Transverse colon (tissue), 4 donors: ENCODE results near the gene RGL4. TPM values are rescaled to one million over a fixed set of nuclear protein-coding genes. Genes with fewer than 3 reads are reported as not detected.
"Not testable (repeated sequence)": the region's sequence is repeated elsewhere in the genome, so short reads cannot be mapped to it uniquely, and the experiment has no call there.

Experiments used
- DNase-seq: peaks from one replicate; pipeline ENCODE4 v3.0.0-alpha.2; 2019
- H3K27ac ChIP-seq, 4 donors: fragments of 200-600 bp; sonication (generic); 2 replicates each; pipeline ENCODE4 v1.5.1; 2016 to 2018; ENCODE audit warnings: inconsistent platforms in 4 of 4
- H3K27me3 ChIP-seq: fragments of 200-600 bp; sonication (generic); 2 replicates; pipeline ENCODE4 v1.5.1; 2017; ENCODE audit warnings: inconsistent platforms
- H3K36me3 ChIP-seq, 4 donors: fragments of 200-600 bp; sonication (generic); 2 replicates each; pipeline ENCODE4 v1.5.1; 2017 to 2019; ENCODE audit warnings: inconsistent platforms in 4 of 4
- H3K4me1 ChIP-seq, 4 donors: fragments of 200-600 bp; sonication (generic); 2 replicates each; pipeline ENCODE4 v1.5.1; 2017 to 2020; ENCODE audit warnings: inconsistent platforms in 4 of 4
- H3K4me3 ChIP-seq, 4 donors: fragments of 200-600 bp; sonication (generic); 1 replicate in 1 of 4; 2 replicates in 3 of 4; pipeline versions ENCODE4 v1.5.1 to v1.6.1; 2017 to 2019; ENCODE audit warnings: inconsistent platforms in 4 of 4
- H3K9me3 ChIP-seq, 2 donors: fragments of 200-600 bp; sonication (generic); 2 replicates each; pipeline ENCODE4 v1.5.1; 2017 to 2019; ENCODE audit warnings: inconsistent platforms in 2 of 2
- CTCF ChIP-seq, 5 experiments: fragments of 200-600 bp in 3 of 5; fragments of 450-650 bp in 2 of 5; sonication (generic) in 3 of 5; IDR thresholded peaks; 1 replicate in 2 of 5; 2 replicates in 3 of 5; pipeline ENCODE4 v1.5.1; 2016 to 2017; ENCODE audit warnings: antibody characterized with exemption in 5 of 5, inconsistent platforms in 3 of 5, mild to moderate bottlenecking in 2 of 5, moderate library complexity in 1 of 5
- EP300 ChIP-seq: sonication (generic); formaldehyde crosslinking; IDR thresholded peaks from one replicate; pipeline ENCODE4 v1.6.1; 2017; ENCODE audit warnings: antibody characterized with exemption, low read depth
- POLR2A ChIP-seq: fragments of 450-650 bp; IDR thresholded peaks from one replicate; pipeline ENCODE4 v1.6.1; 2016; ENCODE audit warnings: antibody characterized with exemption, mild to moderate bottlenecking, moderate library complexity
- POLR2AphosphoS5 ChIP-seq, 3 donors: sonication (generic); formaldehyde crosslinking; IDR thresholded peaks; one replicate each; pipeline ENCODE4 v1.6.1; 2016; ENCODE audit warnings: antibody characterized with exemption in 3 of 3
- WGBS, 2 donors: methylation state at CpG; one replicate each; pipeline ENCODE4 v1.1.5; 2018; ENCODE audit warnings: low coverage in 1 of 2; 5-methylcytosine and 5-hydroxymethylcytosine counted together
- in situ Hi-C, 4 donors: fragments of 200-750 bp; cut with MboI; loops; one replicate each; pipeline versions ENCODE4 v1.15.0 to v1.15.1; 2017; ENCODE audit warnings: low sequenced_read_pairs in 3 of 4, low pct_ligation_motif_present in 1 of 4, low pct_unique_long_range_greater_than_20kb in 1 of 4
- intact Hi-C: fragments of 100-400 bp; cut with DNase I; formaldehyde crosslinking; loops from one replicate; pipeline ENCODE4 v1.15.1; 2023; ENCODE audit warnings: low total_unique reads
- total RNA-seq, 4 donors: library from RNA; depleted of rRNA; stranded (reverse); fragments of >200 nt; gene quantifications; one replicate each; pipeline ENCODE4 v1.1.0, GENCODE V29; 2016

Gene RGL4
- total RNA-seq, 4 donors from 2014 or later: 0.82 to 1.1 TPM; not detected in 2

GRCh38 chr22:23652286-23652685 lies 38.5 kb upstream of the RGL4 start:
- Histone ChIP-seq H3K27me3 (no peaks in the 10 kb centered on the region), H3K4me1 (no peaks in the 10 kb centered on the region), H3K4me3 (no peak overlapping the region), H3K27ac (no peak overlapping the region), H3K36me3 (no peaks in the 10 kb centered on the region), H3K9me3 (no peaks in the 10 kb centered on the region)
- intact Hi-C loops: no loop called here
- in situ Hi-C loops: no loop called here
- no peak for TF ChIP-seq POLR2A
- no peak for TF ChIP-seq EP300
- no peak for TF ChIP-seq CTCF (IDR thresholded peaks at IDR 0.05)
- no peak for TF ChIP-seq POLR2AphosphoS5 (IDR thresholded peaks at IDR 0.05)
- DNase-seq: no peak
- WGBS, 2 donors: 98% methylated on average over 7 of the region's 7 CpGs; no CpG with 5 or more reads in 1 of the 2 donors

DNA sequence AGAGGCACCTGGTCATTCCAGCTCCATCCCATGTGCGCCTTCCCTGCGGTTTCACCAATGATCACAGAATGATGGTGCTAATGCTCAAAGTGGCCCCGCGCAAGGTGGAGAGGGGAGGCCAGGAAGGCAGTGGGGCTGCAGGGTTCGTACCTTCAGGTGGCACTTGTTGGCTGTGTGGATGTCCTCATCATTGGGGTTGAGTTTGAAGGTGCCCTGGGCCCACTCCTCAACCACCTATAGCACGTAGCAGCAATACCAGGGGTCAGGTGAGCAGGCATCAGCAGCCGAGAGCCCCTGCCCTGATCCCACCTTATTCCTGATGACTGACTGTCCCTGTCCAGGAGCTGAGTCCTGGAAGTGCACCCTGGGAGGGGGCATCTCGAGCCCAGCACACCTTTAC lies 38.1 kb upstream of the RGL4 start:
- Histone ChIP-seq H3K36me3 (no peaks in the 10 kb centered on the region), H3K27ac (no peak overlapping the region), H3K4me3 (no peak overlapping the region), H3K9me3 (no peaks in the 10 kb centered on the region), H3K27me3 (no peaks in the 10 kb centered on the region), H3K4me1 (no peaks in the 10 kb centered on the region)
- intact Hi-C loops: no loop called here
- TF ChIP-seq EP300 (no peak), POLR2AphosphoS5 (IDR thresholded peaks at IDR 0.05) (no peak), POLR2A (no peak), CTCF (IDR thresholded peaks at IDR 0.05) (no peak)
- DNase-seq: no peak
- 81% methylated on average over 8 of the region's 8 CpGs; no CpG with 5 or more reads in 1 of the 2 donors for WGBS, 2 donors
- in situ Hi-C loops: no loop called here

- in situ Hi-C loops: no loop called here
Observed at GRCh38 chr22:23655891-23656475, 34.8 kb upstream of the RGL4 start.

GRCh38 chr22:23657727-23658126 lies 33.1 kb upstream of the RGL4 start:
- DNase-seq: no peak
- intact Hi-C loops: no loop called here
- Histone ChIP-seq H3K9me3 (no peaks in the 10 kb centered on the region), H3K27me3 (no peaks in the 10 kb centered on the region), H3K36me3 (peaks cover 0 to 6% (median 2%) of the 10 kb centered on the region in 4 donors), H3K4me1 (no peaks in the 10 kb centered on the region), H3K27ac (no peak overlapping the region), H3K4me3 (no peak overlapping the region)
- WGBS, 2 donors: 87 to 90% methylated on average over 2 to 5 of the region's 5 CpGs
- TF ChIP-seq EP300: no peak
- TF ChIP-seq POLR2AphosphoS5 (IDR thresholded peaks at IDR 0.05): no peak
- TF ChIP-seq CTCF (IDR thresholded peaks at IDR 0.05): no peak
- no peak for TF ChIP-seq POLR2A
- in situ Hi-C loops: no loop called here

More at GRCh38 chr22:23655891-23656475, 34.8 kb upstream of the RGL4 start:
- no peaks in the 10 kb centered on the region for H3K27me3 ChIP-seq
- peaks cover 0 to 6% (median 2%) of the 10 kb centered on the region in 4 donors for H3K36me3 ChIP-seq
- no peaks in the 10 kb centered on the region for H3K9me3 ChIP-seq
- no peak overlapping the region for H3K27ac ChIP-seq
- intact Hi-C loops: no loop called here
- WGBS, 2 donors: 87% methylated on average over 6 of the region's 6 CpGs; no CpG with 5 or more reads in 1 of the 2 donors
- no peak for DNase-seq
- H3K4me1 ChIP-seq: no peaks in the 10 kb centered on the region
- TF ChIP-seq POLR2AphosphoS5 (IDR thresholded peaks at IDR 0.05) (no peak), EP300 (no peak), POLR2A (no peak), CTCF (IDR thresholded peaks at IDR 0.05) (no peak)
- no peak overlapping the region for H3K4me3 ChIP-seq

- WGBS, 2 donors: 99 to 100% methylated on average over 1 to 4 of the region's 4 CpGs
- H3K4me1 ChIP-seq, H3K27me3 ChIP-seq, H3K4me3 ChIP-seq, H3K9me3 ChIP-seq, H3K27ac ChIP-seq, intact Hi-C loops, DNase-seq, in situ Hi-C loops, H3K36me3 ChIP-seq: not testable (repeated sequence)
Observed at GRCh38 chr22:23660381-23660780, 30.4 kb upstream of the RGL4 start.
